CD4-positive, alpha-beta T cell treated with Interleukin-4 for 4 hours (primary cell): ENCODE data around the gene RHOB.
"Not testable (repeated sequence)": the region's sequence is repeated elsewhere in the genome, so short reads cannot be mapped to it uniquely, and the experiment has no call there.

Experiments used
- DNase-seq: peaks from one replicate; pipeline ENCODE4 v3.0.0-alpha.2; 2020

Gene RHOB

GRCh38 chr2:20423359-20423758 lies 23.5 kb upstream of the RHOB start:
- no peak for DNase-seq

GRCh38 chr2:20423847-20424246 lies 23.0 kb upstream of the RHOB start:
- DNase-seq, result no peak

- peak; percentile 30 for DNase-seq
Observed at GRCh38 chr2:20424300-20425290, 22.3 kb upstream of the RHOB start.

- DNase-seq, result no peak
Observed at GRCh38 chr2:20425371-20425881, 21.4 kb upstream of the RHOB start.

- no peak for DNase-seq
Observed at GRCh38 chr2:20425884-20426283, 21.0 kb upstream of the RHOB start.

- DNase-seq, result no peak
Observed at GRCh38 chr2:20427931-20428526, 18.8 kb upstream of the RHOB start.

- DNase-seq, result no peak
Observed at GRCh38 chr2:20428717-20429490, 18.0 kb upstream of the RHOB start.

GRCh38 chr2:20429528-20429927 lies 17.3 kb upstream of the RHOB start:
- DNase-seq, result no peak

- DNase-seq, result no peak
Observed at GRCh38 chr2:20430035-20430434, 16.8 kb upstream of the RHOB start.

GRCh38 chr2:20430461-20431300 lies 16.2 kb upstream of the RHOB start:
- DNase-seq, result no peak

GRCh38 chr2:20431301-20431698 lies 15.6 kb upstream of the RHOB start:
- no peak for DNase-seq

GRCh38 chr2:20431772-20432171 lies 15.1 kb upstream of the RHOB start:
- no peak for DNase-seq

- no peak for DNase-seq
Observed at GRCh38 chr2:20432714-20433113, 14.2 kb upstream of the RHOB start.

GRCh38 chr2:20433249-20433648 lies 13.6 kb upstream of the RHOB start:
- DNase-seq, result no peak

GRCh38 chr2:20433946-20434553 lies 12.8 kb upstream of the RHOB start:
- DNase-seq, result no peak

GRCh38 chr2:20434588-20435294 lies 12.1 kb upstream of the RHOB start:
- DNase-seq, result no peak

GRCh38 chr2:20435456-20435855 lies 11.4 kb upstream of the RHOB start:
- DNase-seq, result not testable (repeated sequence)

- DNase-seq, result no peak
Observed at GRCh38 chr2:20436716-20437470, 10.0 kb upstream of the RHOB start.

GRCh38 chr2:20438334-20439192 lies 8.3 kb upstream of the RHOB start:
- DNase-seq, result no peak

GRCh38 chr2:20439193-20439475 lies 7.7 kb upstream of the RHOB start:
- DNase-seq, result no peak
